Liver (tissue), 9 donors: Measurements from ENCODE around the gene PTPRN2. TPM values are rescaled to one million over a fixed set of nuclear protein-coding genes. Genes with fewer than 3 reads are reported as not detected.

Source experiments
- DNase-seq: peaks from one replicate; pipeline ENCODE4 v3.0.0-alpha.2; 2017; ENCODE audit warnings: low spot score
- H3K27ac ChIP-seq, 2 donors: one replicate each; pipeline ENCODE4 v1.7.0; 2013; ENCODE audit warnings: inconsistent platforms in 2 of 2, low read length in 2 of 2, control low read depth in 1 of 2, low read depth in 1 of 2, mild to moderate bottlenecking in 1 of 2
- H3K27me3 ChIP-seq, 4 donors: one replicate each; pipeline versions ENCODE4 v1.6.1 to v1.7.0; 2013; ENCODE audit warnings: low read length in 3 of 4, inconsistent platforms in 1 of 4, mild to moderate bottlenecking in 1 of 4, moderate library complexity in 1 of 4; ENCODE audit not compliant: control insufficient read depth in 4 of 4, insufficient read depth in 4 of 4
- H3K36me3 ChIP-seq, 4 donors: one replicate each; pipeline versions ENCODE4 v1.6.1 to v1.7.0; 2013; ENCODE audit warnings: low read length in 3 of 4, mild to moderate bottlenecking in 3 of 4, low read depth in 1 of 4, moderate library complexity in 1 of 4; ENCODE audit not compliant: control insufficient read depth in 4 of 4, insufficient read depth in 3 of 4
- H3K4me1 ChIP-seq, 4 donors: one replicate each; pipeline versions ENCODE4 v1.6.1 to v1.7.0; 2013; ENCODE audit warnings: low read length in 3 of 4, mild to moderate bottlenecking in 3 of 4, moderate library complexity in 1 of 4; ENCODE audit not compliant: control insufficient read depth in 4 of 4, insufficient read depth in 4 of 4
- H3K4me3 ChIP-seq, 3 donors: one replicate each; pipeline versions ENCODE4 v1.6.1 to v1.7.0; 2013; ENCODE audit warnings: low read length in 3 of 3, control low read depth in 1 of 3, low read depth in 1 of 3, mild to moderate bottlenecking in 1 of 3
- H3K9ac ChIP-seq, 2 donors: one replicate each; pipeline ENCODE4 v1.7.0; 2013; ENCODE audit warnings: low read length in 2 of 2, mild to moderate bottlenecking in 2 of 2, moderate library complexity in 2 of 2, control low read depth in 1 of 2, low read depth in 1 of 2
- H3K9me3 ChIP-seq, 4 donors: one replicate each; pipeline versions ENCODE4 v1.6.1 to v1.7.0; 2013; ENCODE audit warnings: low read length in 3 of 4; ENCODE audit not compliant: control insufficient read depth in 4 of 4
- CTCF ChIP-seq: fragments of 150-350 bp; IDR thresholded peaks from 2 replicates; pipeline ENCODE4 v1.5.1; 2017; ENCODE audit warnings: improper control_type of control experiment, low read depth, low read length; ENCODE audit not compliant: missing input control
- EGR1 ChIP-seq, 2 donors: IDR thresholded peaks; 2 replicates each; pipeline ENCODE4 v1.6.1; 2016 to 2018; ENCODE audit warnings: antibody characterized with exemption in 2 of 2, low read depth in 2 of 2
- FOXA1 ChIP-seq: IDR thresholded peaks from 2 replicates; pipeline ENCODE4 v1.6.1; 2016; ENCODE audit warnings: antibody characterized with exemption
- FOXA2 ChIP-seq: IDR thresholded peaks from 2 replicates; pipeline ENCODE4 v1.6.1; 2016; ENCODE audit warnings: antibody characterized with exemption
- GABPA ChIP-seq, 2 donors: IDR thresholded peaks in 1 of 2; conservative IDR thresholded peaks in 1 of 2; 2 replicates each; pipeline ENCODE4 v1.6.1; 2016; ENCODE audit warnings: antibody characterized with exemption in 2 of 2, mild to moderate bottlenecking in 1 of 2, moderate library complexity in 1 of 2
- HNF4A ChIP-seq, 2 donors: conservative IDR thresholded peaks; 2 replicates each; pipeline ENCODE4 v1.6.1; 2016; ENCODE audit warnings: antibody characterized with exemption in 2 of 2, mild to moderate bottlenecking in 2 of 2
- JUND ChIP-seq, 2 donors: IDR thresholded peaks; 2 replicates each; pipeline ENCODE4 v1.6.1; 2016; ENCODE audit warnings: antibody characterized with exemption in 2 of 2
- MAX ChIP-seq: IDR thresholded peaks from 2 replicates; pipeline ENCODE4 v1.6.1; 2016; ENCODE audit warnings: antibody characterized with exemption
- NR2F2 ChIP-seq: IDR thresholded peaks from 2 replicates; pipeline ENCODE4 v1.6.1; 2016; ENCODE audit warnings: antibody characterized with exemption
- REST ChIP-seq: IDR thresholded peaks from 2 replicates; pipeline ENCODE4 v1.6.1; 2016; ENCODE audit warnings: antibody characterized with exemption, mild to moderate bottlenecking
- RXRA ChIP-seq, 2 donors: IDR thresholded peaks; 2 replicates each; pipeline ENCODE4 v1.6.1; 2017 to 2018; ENCODE audit warnings: antibody characterized with exemption in 2 of 2, mild to moderate bottlenecking in 1 of 2
- SP1 ChIP-seq: IDR thresholded peaks from 2 replicates; pipeline ENCODE4 v1.6.1; 2018; ENCODE audit warnings: antibody characterized with exemption, mild to moderate bottlenecking
- YY1 ChIP-seq: IDR thresholded peaks from 2 replicates; pipeline ENCODE4 v1.6.1; 2016; ENCODE audit warnings: antibody characterized with exemption, mild to moderate bottlenecking
- ZBTB33 ChIP-seq: IDR thresholded peaks from 2 replicates; pipeline ENCODE4 v1.6.1; 2016; ENCODE audit warnings: antibody characterized with exemption
- WGBS: extraction: QIAGEN DNeasy Blood & Tissue Kit; methylation state at CpG from one replicate; pipeline ENCODE4 v1.1.7; 2013; 5-methylcytosine and 5-hydroxymethylcytosine counted together
- polyA plus RNA-seq, 2 donors: library from polyadenylated mRNA; stranded (reverse) in 1 of 2; unstranded in 1 of 2; fragments of 200-250 nt in 1 of 2; fragments of >200 nt in 1 of 2; fragmentation: Nextera tagmentation in 1 of 2; extraction: Ambion mirVana in 1 of 2; gene quantifications; one replicate each; pipeline versions ENCODE4 v1.2.1 to v1.2.3, GENCODE V29; 2013 to 2015
- total RNA-seq, 2 donors: library from RNA; depleted of rRNA; stranded (reverse); fragments of >200 nt; gene quantifications; one replicate each; pipeline ENCODE4 v1.2.3, GENCODE V29; 2014
- donor health status: healthy.
- donor health status: healthy.
- donor health status: healthy.
- donor health status: healthy.
- donor health status: healthy.

The PTPRN2 gene
- total and polyA plus RNA-seq, 4 donors = 0.75 to 1.9 (median 1.1) TPM

- TF ChIP-seq CTCF = no peak
- TF ChIP-seq EGR1 (IDR thresholded peaks at IDR 0.05; ENCODE audit: low read depth in 2 of 2) = no peak
- TF ChIP-seq SP1 = no peak
- TF ChIP-seq GABPA (IDR thresholded peaks at IDR 0.05 in 1 of 2, conservative IDR thresholded peaks at IDR 0.05 in 1 of 2) = no peak
- TF ChIP-seq NR2F2 = no peak
- TF ChIP-seq RXRA (IDR thresholded peaks at IDR 0.05) = no peak
Measured at GRCh38 chr7:158322616-158323530, 264.8 kb downstream of the PTPRN2 start (continued).

- Histone ChIP-seq H3K4me1 (no peaks in the 10 kb centered on the region), H3K27me3 (no peaks in the 10 kb centered on the region), H3K36me3 (no peaks in the 10 kb centered on the region), H3K27ac (no peak overlapping the region), H3K9ac (no peak overlapping the region), H3K9me3 (no peaks in the 10 kb centered on the region), H3K4me3 (no peak overlapping the region)
- WGBS = 76% methylated on average over 29 of the region's 29 CpGs
- no peak for DNase-seq
- TF ChIP-seq RXRA (IDR thresholded peaks at IDR 0.05) = no peak
Measured at GRCh38 chr7:158321936-158322615, 265.5 kb downstream of the PTPRN2 start.

GRCh38 chr7:158321056-158321700 lies 266.4 kb downstream of the PTPRN2 start:
- no peaks in the 10 kb centered on the region for H3K4me1 ChIP-seq
- WGBS = 91% methylated on average over 28 of the region's 28 CpGs
- no peak overlapping the region for H3K27ac ChIP-seq
- H3K36me3 ChIP-seq = no peaks in the 10 kb centered on the region
- no peak for DNase-seq
- no peak for TF ChIP-seq YY1
- H3K9ac ChIP-seq = no peak overlapping the region
- no peak overlapping the region for H3K4me3 ChIP-seq
- no peaks in the 10 kb centered on the region for H3K27me3 ChIP-seq
- no peaks in the 10 kb centered on the region for H3K9me3 ChIP-seq

GRCh38 chr7:158320328-158320727 lies 267.3 kb downstream of the PTPRN2 start:
- WGBS = 87% methylated on average over 27 of the region's 27 CpGs
- Histone ChIP-seq H3K4me3 (no peak overlapping the region), H3K27me3 (no peaks in the 10 kb centered on the region), H3K4me1 (no peaks in the 10 kb centered on the region), H3K9me3 (no peaks in the 10 kb centered on the region), H3K36me3 (no peaks in the 10 kb centered on the region), H3K9ac (no peak overlapping the region), H3K27ac (no peak overlapping the region)
- no peak for DNase-seq
- TF ChIP-seq ZBTB33 (no peak), RXRA (IDR thresholded peaks at IDR 0.05) (no peak), EGR1 (IDR thresholded peaks at IDR 0.05; ENCODE audit: low read depth in 2 of 2) (no peak), NR2F2 (no peak), FOXA1 (no peak), REST (no peak), JUND (IDR thresholded peaks at IDR 0.05) (no peak), HNF4A (conservative IDR thresholded peaks at IDR 0.05) (no peak), SP1 (no peak), FOXA2 (no peak), GABPA (IDR thresholded peaks at IDR 0.05 in 1 of 2, conservative IDR thresholded peaks at IDR 0.05 in 1 of 2) (no peak), MAX (no peak)
